Measurements from ENCODE around the gene PDIA4. TPM values are rescaled to one million over a fixed set of nuclear protein-coding genes. Genes with fewer than 3 reads are reported as not detected.

PDIA4 gene
- total RNA-seq, 1 donor from 2014 or later, result 129 TPM

DNA sequence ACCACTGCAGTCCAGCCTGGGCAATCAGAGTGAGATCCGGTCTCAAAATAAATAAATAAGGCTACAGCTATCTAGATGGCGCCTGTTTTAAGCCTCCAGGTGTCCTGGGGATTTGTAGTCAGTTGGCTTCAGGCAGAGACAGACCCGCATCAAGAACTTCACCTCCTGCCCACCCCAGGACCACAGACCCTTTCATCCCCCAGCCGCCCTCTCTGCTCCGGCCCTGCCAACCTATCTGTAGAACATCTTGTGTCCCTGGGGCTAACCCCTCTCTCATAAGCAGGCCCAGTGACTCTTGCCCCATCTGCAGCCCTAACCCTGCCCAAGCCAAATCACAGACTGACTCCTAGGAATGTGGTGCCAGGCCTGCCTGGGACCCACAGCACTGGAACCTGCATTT is 17.9 kb downstream of the PDIA4 start:
- no peak for TF ChIP-seq CTCF (IDR thresholded peaks at IDR 0.05)
- no peak overlapping the region for H3K4me3 ChIP-seq
- H3K9me3 ChIP-seq, result no peaks in the 10 kb centered on the region
- peaks cover 61 to 88% of the 10 kb centered on the region in 2 donors for H3K36me3 ChIP-seq
- no peaks in the 10 kb centered on the region for H3K4me1 ChIP-seq
- H3K27ac ChIP-seq, result no peak overlapping the region
- no peaks in the 10 kb centered on the region for H3K27me3 ChIP-seq
- DNase-seq (ENCODE audit: low spot score in 2 of 2), result no peak
- intact Hi-C loops (cut with DNase I), result no loop called here

- Histone ChIP-seq H3K4me3 (no peak overlapping the region), H3K27ac (no peak overlapping the region), H3K9me3 (no peaks in the 10 kb centered on the region), H3K27me3 (no peaks in the 10 kb centered on the region), H3K4me1 (no peaks in the 10 kb centered on the region), H3K36me3 (peaks cover 54 to 85% of the 10 kb centered on the region in 2 donors)
- no peak for DNase-seq (ENCODE audit: low spot score in 2 of 2)
- no peak for TF ChIP-seq CTCF (IDR thresholded peaks at IDR 0.05)
- intact Hi-C loops (cut with DNase I), result no loop called here
These were observed 18.8 kb downstream of the PDIA4 start for GRCh38 chr7:149009527-149009926.

- Histone ChIP-seq H3K27ac (no peak overlapping the region), H3K27me3 (no peaks in the 10 kb centered on the region), H3K4me1 (no peaks in the 10 kb centered on the region), H3K36me3 (peaks cover 49 to 84% of the 10 kb centered on the region in 2 donors), H3K9me3 (no peaks in the 10 kb centered on the region), H3K4me3 (no peak overlapping the region)
- DNase-seq (ENCODE audit: low spot score in 2 of 2), result no peak
- intact Hi-C loops (cut with DNase I), result no loop called here
- no peak for TF ChIP-seq CTCF (IDR thresholded peaks at IDR 0.05)
These were observed 20.7 kb downstream of the PDIA4 start for GRCh38 chr7:149007611-149008010.

- DNase-seq (ENCODE audit: low spot score in 2 of 2), result no peak
- no peak for TF ChIP-seq CTCF (IDR thresholded peaks at IDR 0.05)
- Histone ChIP-seq H3K27ac (no peak overlapping the region), H3K9me3 (no peaks in the 10 kb centered on the region), H3K4me1 (no peaks in the 10 kb centered on the region), H3K36me3 (peaks cover 49 to 84% of the 10 kb centered on the region in 2 donors), H3K4me3 (no peak overlapping the region), H3K27me3 (no peaks in the 10 kb centered on the region)
- intact Hi-C loops (cut with DNase I), result no loop called here
These were observed 21.2 kb downstream of the PDIA4 start for GRCh38 chr7:149007146-149007545.

GRCh38 chr7:149006345-149006725 is 22.0 kb downstream of the PDIA4 start:
- TF ChIP-seq CTCF (IDR thresholded peaks at IDR 0.05), result no peak
- no peak for DNase-seq (ENCODE audit: low spot score in 2 of 2)
- Histone ChIP-seq H3K36me3 (peaks cover 41 to 82% of the 10 kb centered on the region in 2 donors), H3K27ac (no peak overlapping the region), H3K4me1 (no peaks in the 10 kb centered on the region), H3K9me3 (no peaks in the 10 kb centered on the region), H3K4me3 (no peak overlapping the region), H3K27me3 (no peaks in the 10 kb centered on the region)
- intact Hi-C loops (cut with DNase I), result no loop called here
